ENCODE measurements around the gene CCL1.

CCL1 gene

DNA sequence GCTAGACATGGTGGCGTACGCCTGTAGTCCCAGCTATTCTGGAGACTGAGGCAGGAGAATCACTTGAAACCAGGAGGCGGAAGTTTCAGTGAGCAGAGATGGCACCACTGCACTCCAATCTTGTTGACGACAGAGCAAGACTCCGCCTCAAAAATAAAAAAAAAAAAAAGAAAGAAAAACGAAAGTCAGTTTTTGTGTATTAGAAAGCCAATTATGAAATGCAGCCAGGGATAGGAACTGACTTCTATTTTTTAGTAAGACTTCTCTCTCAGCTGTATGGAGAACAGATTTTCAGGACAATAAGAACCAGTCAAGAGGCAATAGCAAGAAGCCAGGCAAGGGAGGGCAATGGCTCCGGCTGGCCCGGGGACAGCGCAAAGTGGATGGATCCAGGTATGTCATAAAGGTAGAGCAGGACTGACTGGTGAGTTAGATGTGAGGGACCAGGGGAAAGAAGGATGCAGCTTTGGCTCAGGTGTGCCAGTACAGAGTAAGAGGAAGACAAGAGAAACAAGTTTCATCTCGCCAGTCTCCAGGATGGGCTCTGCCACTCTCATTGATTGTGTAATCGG is 12.5 kb upstream of the CCL1 start:
- Histone ChIP-seq H3K27me3 (replicated peaks; ENCODE audit: control insufficient read depth, insufficient read depth, low read length) (peaks cover 2% of the 10 kb centered on the region), H3K36me3 (ENCODE audit: control insufficient read depth, insufficient read depth, low read length) (no peaks in the 10 kb centered on the region), H3K4me3 (replicated peaks; ENCODE audit: low read depth, low read length) (no peak overlapping the region)
- TF ChIP-seq, protein P1, sequence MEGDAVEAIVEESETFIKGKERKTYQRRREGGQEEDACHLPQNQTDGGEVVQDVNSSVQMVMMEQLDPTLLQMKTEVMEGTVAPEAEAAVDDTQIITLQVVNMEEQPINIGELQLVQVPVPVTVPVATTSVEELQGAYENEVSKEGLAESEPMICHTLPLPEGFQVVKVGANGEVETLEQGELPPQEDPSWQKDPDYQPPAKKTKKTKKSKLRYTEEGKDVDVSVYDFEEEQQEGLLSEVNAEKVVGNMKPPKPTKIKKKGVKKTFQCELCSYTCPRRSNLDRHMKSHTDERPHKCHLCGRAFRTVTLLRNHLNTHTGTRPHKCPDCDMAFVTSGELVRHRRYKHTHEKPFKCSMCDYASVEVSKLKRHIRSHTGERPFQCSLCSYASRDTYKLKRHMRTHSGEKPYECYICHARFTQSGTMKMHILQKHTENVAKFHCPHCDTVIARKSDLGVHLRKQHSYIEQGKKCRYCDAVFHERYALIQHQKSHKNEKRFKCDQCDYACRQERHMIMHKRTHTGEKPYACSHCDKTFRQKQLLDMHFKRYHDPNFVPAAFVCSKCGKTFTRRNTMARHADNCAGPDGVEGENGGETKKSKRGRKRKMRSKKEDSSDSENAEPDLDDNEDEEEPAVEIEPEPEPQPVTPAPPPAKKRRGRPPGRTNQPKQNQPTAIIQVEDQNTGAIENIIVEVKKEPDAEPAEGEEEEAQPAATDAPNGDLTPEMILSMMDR (IDR thresholded peaks at IDR 0.05; ENCODE audit: insufficient read depth, low read length, poor library complexity, severe bottlenecking), result no peak
- DNase-seq (ENCODE audit: extremely low read depth, insufficient read length), result no peak

- DNase-seq (ENCODE audit: extremely low read depth, insufficient read length), result no peak
- TF ChIP-seq, protein P1 (IDR thresholded peaks at IDR 0.05; ENCODE audit: insufficient read depth, low read length, poor library complexity, severe bottlenecking), result no peak
- Histone ChIP-seq H3K27me3 (replicated peaks; ENCODE audit: control insufficient read depth, insufficient read depth, low read length) (peaks cover 2% of the 10 kb centered on the region), H3K36me3 (ENCODE audit: control insufficient read depth, insufficient read depth, low read length) (no peaks in the 10 kb centered on the region), H3K4me3 (replicated peaks; ENCODE audit: low read depth, low read length) (no peak overlapping the region)
These were observed 11.4 kb upstream of the CCL1 start for GRCh38 chr17:34374457-34374856.

- Histone ChIP-seq H3K27me3 (replicated peaks; ENCODE audit: control insufficient read depth, insufficient read depth, low read length) (peaks cover 4% of the 10 kb centered on the region), H3K36me3 (ENCODE audit: control insufficient read depth, insufficient read depth, low read length) (no peaks in the 10 kb centered on the region), H3K4me3 (replicated peaks; ENCODE audit: low read depth, low read length) (no peak overlapping the region)
- DNase-seq (ENCODE audit: extremely low read depth, insufficient read length), result no peak
- TF ChIP-seq, protein P1 (IDR thresholded peaks at IDR 0.05; ENCODE audit: insufficient read depth, low read length, poor library complexity, severe bottlenecking), result no peak
These were observed 8.5 kb upstream of the CCL1 start for GRCh38 chr17:34371405-34372100.

GRCh38 chr17:34370997-34371395 is 8.0 kb upstream of the CCL1 start:
- no peak for DNase-seq (ENCODE audit: extremely low read depth, insufficient read length)
- peaks cover 4% of the 10 kb centered on the region for H3K27me3 ChIP-seq (replicated peaks; ENCODE audit: control insufficient read depth, insufficient read depth, low read length)
- no peak overlapping the region for H3K4me3 ChIP-seq (replicated peaks; ENCODE audit: low read depth, low read length)
- no peaks in the 10 kb centered on the region for H3K36me3 ChIP-seq (ENCODE audit: control insufficient read depth, insufficient read depth, low read length)
- TF ChIP-seq, protein P1 (IDR thresholded peaks at IDR 0.05; ENCODE audit: insufficient read depth, low read length, poor library complexity, severe bottlenecking), result no peak

- Histone ChIP-seq H3K36me3 (ENCODE audit: control insufficient read depth, insufficient read depth, low read length) (no peaks in the 10 kb centered on the region), H3K4me3 (replicated peaks; ENCODE audit: low read depth, low read length) (no peak overlapping the region), H3K27me3 (replicated peaks; ENCODE audit: control insufficient read depth, insufficient read depth, low read length) (peaks cover 4% of the 10 kb centered on the region)
- DNase-seq (ENCODE audit: extremely low read depth, insufficient read length), result no peak
- TF ChIP-seq, protein P1 (IDR thresholded peaks at IDR 0.05; ENCODE audit: insufficient read depth, low read length, poor library complexity, severe bottlenecking), result no peak
These were observed 7.5 kb upstream of the CCL1 start for GRCh38 chr17:34370376-34370996.
